Inferior parietal cortex (tissue), 1 donor: ENCODE measurements around the gene PHKG1.
"Not testable (repeated sequence)": the region's sequence is repeated elsewhere in the genome, so short reads cannot be mapped to it uniquely, and the experiment has no call there.

Experiments
- DNase-seq: peaks from one replicate; pipeline ENCODE4 v3.0.0-alpha.2; 2016; ENCODE audit errors: extremely low spot score

The PHKG1 gene

DNA sequence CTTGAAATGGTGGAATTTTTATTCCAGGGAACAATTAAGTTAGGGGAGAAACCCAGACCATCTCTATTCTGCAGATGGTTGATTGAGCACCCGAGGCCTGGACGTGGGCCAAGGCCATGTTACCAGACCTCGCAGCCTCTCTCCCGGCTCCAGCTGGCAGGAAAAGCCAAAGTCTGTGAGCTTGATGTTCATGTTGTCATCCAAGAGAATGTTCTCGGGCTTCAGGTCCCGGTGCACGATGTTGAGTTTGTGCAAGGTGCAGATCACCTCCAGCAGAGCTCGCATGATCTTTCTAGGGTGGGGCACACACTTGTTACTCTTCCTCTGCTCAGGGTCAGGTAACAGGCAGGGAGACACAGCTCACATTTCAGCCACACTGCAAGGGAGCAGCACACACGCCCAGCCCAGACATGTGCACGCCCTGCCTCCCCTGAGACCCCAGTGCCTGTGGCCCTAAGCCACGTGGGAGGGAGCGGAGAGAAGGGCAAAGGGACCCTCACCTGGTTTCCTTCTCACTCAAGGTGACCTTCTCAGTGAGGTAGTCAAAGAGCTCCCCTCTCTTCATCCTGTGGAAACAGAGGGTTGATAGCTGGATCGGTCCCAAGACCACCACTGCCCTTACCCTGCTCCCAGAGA lies 9.5 kb downstream of the PHKG1 start:
- DNase-seq, result no peak

DNA sequence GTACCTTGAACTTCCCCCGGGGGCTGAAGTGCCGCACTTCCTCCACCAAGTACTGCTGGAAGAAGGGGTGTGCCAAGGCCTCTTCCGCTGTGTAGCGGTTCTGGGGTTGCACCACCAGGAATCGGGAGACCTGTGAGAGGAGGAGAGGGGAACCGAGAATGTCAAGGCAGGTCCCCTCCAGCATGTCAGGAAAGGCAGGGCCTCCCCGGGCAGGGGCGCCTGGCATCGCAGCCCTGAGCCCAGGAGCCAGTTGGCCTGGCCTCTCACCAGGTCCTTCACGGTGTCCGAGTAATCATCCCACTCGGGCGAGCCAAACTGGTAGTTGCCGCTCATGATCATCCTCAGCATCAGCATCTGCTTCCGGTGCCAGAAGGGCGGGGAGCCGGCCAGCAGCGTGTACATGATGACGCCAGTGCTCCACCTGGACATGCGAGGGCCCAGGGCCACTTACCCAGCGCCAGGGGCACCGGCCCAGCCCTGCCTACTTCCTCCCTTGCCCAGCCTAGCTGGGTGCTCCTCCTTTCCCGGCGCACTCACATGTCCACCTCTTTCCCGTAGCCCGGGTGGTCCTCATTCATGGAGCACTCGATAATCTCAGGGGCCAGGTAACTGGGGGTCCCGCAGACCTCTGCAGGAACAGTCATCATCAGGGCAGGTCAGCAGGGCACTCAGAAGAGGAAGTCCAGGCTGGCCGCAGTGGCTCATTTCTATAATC lies 11.0 kb downstream of the PHKG1 start:
- DNase-seq, result no peak

DNA sequence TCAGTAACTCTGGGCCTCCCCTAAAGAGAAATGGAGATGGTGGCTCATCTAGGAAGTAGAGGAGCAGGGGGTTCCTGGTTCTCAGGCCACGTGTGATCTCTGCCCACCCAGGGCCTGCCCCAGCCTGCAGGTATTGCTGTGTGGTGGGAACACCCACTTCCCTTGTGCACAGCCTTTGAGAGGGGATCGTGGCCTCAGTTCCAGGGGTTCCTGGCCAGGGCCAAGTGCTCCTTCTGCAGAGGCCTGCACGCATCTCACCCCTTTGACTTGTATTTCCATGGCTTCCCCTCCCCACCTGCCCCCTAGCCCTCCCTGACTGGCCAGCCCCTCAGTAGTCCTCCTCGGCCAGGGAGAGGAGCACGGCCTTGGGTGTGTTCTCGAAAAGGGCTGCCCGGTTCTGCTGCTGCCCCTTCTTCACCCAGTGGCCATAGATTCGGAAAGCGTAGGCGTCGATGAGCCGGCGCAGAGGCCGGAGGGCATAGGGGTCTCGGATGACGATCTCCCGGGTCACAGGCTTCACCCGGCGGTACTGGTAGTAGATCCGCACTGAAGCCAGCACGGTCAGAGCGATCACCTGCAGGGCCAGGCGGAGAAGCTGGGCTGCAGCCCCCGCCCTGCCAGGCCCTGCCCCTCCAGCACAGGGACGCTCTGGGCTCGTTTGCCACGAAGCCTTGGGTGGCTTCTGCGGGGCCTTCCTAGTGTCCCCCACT lies 11.9 kb downstream of the PHKG1 start:
- DNase-seq, result not testable (repeated sequence)

DNA sequence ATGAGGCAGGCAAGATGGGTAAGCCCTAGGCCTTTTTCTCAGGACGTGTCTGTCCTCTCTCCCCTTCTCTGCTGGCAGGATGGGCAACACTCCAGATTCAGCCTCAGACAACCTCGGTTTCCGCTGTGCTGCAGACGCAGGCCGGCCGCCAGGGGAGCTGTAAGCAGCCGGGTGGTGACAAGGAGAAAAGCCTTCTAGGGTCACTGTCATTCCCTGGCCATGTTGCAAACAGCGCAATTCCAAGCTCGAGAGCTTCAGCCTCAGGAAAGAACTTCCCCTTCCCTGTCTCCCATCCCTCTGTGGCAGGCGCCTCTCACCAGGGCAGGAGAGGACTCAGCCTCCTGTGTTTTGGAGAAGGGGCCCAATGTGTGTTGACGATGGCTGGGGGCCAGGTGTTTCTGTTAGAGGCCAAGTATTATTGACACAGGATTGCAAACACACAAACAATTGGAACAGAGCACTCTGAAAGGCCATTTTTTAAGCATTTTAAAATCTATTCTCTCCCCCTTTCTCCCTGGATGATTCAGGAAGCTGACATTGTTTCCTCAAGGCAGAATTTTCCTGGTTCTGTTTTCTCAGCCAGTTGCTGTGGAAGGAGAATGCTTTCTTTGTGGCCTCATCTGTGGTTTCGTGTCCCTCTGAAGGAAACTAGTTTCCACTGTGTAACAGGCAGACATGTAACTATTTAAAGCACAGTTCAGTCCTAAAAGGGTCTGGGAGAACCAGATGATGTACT lies 13.1 kb downstream of the PHKG1 start:
- peak; percentile 68 for DNase-seq

DNA sequence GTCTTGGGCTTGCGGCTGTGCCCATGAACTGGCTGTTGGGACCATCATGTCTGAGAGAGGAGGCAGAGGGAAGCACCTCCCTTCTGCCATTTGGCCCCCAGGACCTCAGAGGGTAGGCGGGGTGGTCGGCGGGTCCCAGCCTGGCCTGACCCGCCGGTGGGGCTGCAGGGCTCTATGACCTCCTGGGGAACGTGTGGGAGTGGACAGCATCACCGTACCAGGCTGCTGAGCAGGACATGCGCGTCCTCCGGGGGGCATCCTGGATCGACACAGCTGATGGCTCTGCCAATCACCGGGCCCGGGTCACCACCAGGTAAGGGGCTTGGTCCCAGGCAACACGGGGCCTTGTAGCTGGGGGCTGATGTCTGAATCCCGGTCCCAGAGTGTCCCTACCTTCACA lies 14.6 kb downstream of the PHKG1 start:
- no peak for DNase-seq

DNA sequence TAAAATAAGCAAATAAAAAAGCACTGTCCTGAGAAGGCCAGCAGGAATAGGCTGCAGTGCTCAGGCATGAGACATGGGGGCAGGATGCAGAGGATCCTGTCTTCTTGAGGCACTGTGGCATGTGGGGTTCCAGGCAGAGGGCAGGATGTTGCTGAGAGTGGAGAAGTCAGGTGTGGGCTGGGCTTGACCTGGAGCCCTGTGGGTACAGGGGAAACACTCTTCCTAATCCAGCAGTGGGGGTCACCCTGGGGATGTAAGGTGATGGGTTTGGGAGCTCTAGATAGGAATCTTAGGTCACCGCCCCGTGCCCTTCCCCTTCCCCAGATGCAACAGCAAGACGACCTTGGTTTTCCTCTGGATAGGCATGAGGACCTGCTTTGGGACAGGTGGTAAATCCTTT lies 15.1 kb downstream of the PHKG1 start:
- no peak for DNase-seq

DNA sequence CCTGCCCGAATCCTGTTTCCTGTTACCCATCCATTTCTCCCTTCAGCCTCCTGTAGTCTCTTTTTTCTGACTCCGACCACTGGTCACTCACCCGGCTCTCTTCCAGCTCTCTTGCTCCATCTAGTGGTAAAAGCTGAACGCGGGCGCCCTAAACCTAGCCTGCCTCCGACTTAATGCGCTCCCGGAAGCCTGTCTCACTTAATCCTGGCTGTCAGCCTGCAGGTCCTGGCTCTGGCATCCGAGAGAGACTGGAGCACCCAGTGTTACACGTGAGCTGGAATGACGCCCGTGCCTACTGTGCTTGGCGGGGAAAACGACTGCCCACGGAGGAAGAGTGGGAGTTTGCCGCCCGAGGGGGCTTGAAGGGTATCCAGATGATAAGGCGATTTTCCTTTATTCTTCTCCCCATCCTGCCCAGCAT lies 18.4 kb downstream of the PHKG1 start:
- peak; percentile 91 for DNase-seq

DNA sequence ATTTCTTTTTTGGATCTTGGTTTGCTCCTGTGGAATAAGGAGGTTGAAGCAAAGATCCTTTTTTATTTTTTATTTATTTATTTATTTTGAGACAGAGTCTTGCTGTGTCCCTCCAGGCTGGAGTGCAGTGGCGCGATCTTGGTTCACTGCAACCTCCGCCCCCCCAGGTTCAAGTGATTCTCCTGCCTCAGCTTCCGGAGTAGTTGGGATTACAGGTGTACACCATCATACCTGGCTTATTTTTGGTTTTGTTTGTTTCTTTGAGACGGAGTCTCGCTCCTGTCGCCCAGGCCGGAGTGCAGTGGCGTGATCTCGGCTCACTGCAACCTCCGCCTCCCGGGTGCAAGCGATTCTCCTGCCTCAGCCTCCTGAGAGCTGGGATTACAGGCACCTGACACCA lies 26.4 kb downstream of the PHKG1 start:
- not testable (repeated sequence) for DNase-seq

DNA sequence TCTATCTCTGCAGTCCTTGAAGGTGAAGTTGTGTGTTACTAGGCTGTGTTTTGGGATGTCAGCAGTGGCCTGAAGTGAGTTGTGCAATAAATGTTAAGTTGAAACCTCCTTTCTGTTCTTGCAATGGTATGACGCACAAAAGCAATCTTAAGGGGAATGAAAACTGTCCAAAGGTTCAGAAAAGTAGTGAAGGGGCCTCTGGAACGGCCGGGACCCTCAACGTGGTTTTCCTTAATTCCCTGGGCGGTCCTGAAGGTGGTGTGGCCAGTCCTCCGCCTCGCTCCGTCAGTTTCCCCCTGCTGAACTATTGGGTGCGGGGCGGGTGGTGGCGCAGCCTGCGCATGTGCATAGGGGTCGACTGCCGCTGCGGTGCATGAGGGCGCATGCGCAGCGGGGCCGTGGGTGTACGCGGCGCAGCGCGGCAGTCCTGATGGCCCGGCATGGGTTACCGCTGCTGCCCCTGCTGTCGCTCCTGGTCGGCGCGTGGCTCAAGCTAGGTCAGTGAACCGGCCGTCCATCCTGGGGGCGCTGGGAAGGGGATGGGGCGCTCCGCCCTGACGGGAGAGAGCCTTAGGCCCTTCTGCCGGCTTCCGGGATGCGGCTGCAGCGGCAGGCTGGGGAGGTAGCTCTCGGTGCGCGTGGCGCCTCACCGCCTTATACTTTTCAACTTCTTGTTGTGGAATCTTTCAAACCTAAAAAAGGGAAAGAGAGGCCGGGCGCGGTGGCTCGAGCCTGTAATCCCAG lies 28.7 kb downstream of the PHKG1 start, which contains the start of gene SUMF2:
Gene SUMF2, plus strand, starts transcription at position 405 of the 744 bp plus-strand sequence. Its CDS starts 26 bp downstream, at position 431.
- peak; percentile 94 for DNase-seq

DNA sequence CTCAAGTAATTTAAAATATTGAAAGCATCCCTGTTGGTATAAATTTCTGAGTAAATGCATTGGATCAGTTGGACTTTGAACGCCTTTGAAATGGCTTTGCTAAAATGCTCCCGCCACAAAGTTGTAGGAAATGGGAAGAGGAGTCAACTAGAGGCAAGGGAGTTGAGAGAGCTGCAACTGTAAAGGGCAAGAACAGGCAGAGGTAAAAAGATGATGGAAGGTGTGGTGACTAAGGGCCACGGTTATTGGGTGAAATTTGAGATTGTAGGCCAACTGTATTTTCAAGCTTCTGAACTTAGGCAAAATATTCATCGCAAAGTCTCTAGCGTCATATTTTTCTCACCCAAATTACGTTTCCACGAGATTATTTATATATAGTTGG lies 29.3 kb downstream of the PHKG1 start:
- no peak for DNase-seq

DNA sequence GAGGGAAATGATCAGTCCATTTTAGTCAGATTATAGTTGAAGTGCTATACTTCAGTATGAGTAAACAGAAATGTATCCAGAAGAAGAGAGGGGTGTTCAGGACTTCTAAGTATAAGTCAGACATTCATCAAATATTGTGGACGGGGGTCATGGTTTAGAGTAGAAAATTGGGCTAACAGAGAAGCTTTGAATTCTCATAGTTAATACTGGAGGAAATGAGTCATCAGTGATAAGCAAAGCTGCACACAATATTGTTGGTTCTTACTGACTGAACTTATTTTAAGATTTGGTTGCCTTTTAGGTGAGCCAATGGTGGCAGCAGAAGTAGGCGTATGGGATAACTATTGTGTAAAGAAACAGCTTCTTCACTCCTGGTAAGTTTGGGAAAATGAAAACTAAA lies 30.4 kb downstream of the PHKG1 start:
- no peak for DNase-seq

DNA sequence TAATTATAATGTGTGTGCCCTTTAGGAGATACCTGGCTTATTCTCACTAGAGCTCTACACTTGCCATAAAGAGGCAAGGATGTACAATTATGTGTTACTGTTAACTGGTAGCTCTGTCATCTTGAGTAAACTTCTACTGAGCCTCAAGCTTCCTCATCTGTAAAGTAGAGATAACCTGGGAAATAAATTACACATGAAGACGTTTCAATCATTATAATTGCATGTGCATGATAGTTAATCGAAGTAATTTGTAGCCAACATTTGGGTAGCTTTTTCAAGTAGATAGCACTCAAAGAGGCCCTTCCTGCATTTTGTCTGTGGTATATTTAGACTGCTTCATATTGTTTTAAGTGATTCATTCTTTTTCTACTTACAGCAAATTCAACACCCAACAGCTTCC lies 38.8 kb downstream of the PHKG1 start:
- no peak for DNase-seq

DNA sequence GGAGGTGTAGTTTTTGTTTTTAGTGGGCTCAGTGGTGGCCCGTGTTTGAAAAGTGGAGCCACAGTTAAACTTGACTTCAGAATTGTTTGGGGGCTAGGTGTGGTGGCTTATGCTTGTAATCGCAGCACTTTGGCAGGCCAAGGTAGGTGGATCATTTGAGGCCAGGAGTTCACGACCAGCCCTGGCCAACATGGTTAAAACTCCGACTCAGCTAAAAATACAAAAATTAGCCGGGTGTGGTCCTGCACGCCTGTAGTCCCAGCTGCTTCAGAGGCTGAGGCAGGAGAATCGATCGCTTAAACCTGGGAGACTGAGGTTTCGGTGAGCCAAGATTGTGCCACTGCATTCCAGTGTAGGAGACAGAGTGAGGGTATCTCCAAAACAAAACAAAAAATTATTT lies 39.4 kb downstream of the PHKG1 start:
- no peak for DNase-seq

DNA sequence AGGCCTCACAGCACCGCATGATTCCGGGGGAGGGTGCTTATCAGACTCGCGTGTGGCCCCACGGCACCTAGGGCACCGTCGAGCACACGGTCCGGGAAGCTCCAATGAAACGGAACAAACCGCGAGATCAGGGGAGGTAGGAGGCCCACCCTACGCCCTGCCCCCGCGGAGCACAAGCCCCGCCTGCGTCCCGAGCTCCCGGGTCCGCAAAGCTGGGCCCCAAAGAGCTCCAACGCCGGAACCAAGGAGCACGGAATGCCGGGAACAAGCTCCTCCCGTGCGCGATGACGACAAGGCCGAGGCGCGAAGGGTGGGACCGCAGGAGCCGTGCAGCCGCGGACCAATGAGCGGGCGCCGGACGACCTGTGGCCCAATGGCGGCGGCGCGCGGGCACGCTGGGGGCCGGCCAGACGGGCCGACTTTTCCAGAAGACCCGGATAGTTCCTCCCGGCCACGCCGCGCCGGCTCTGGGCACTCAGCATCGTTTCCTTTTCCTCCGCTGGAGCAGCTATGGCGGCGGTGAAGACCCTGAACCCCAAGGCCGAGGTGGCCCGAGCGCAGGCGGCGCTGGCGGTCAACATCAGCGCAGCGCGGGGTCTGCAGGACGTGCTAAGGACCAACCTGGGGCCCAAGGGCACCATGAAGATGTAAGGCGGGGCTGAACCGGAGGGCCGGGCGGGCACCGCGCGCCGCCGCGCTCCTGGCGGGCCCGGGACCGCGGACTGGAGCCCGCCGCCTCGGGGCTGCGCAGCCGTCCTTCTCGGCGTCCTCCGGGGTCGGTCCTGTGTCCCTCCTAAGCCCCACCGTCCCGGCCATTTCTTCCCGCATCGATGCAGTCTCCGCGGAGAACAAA lies 41.2 kb downstream of the PHKG1 start, which contains the start of the genes CCT6A and PSPH:
Gene CCT6A, plus strand, starts transcription at position 427 of the 853 bp plus-strand sequence. Its CDS starts 84 bp downstream, at position 511.
Gene PSPH, minus strand, starts transcription at position 106 of the 853 bp plus-strand sequence. CDS start 30,232 bp downstream, outside the sequence.
- peak; percentile 97 for DNase-seq

DNA sequence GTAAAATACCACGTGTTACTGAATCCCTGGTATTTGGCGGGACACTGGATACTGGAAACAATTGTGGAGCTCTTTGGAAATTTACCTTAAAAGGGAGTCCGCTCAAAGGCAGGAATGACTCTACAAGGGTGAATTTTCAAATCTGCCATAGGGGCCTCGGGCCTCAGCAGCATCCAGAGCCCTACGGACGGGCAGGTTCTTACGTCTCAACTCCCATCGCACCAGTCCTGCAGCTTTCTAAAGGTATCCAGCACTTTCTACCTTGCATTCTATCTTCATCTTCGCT lies 41.8 kb downstream of the PHKG1 start:
- peak; percentile 24 for DNase-seq

DNA sequence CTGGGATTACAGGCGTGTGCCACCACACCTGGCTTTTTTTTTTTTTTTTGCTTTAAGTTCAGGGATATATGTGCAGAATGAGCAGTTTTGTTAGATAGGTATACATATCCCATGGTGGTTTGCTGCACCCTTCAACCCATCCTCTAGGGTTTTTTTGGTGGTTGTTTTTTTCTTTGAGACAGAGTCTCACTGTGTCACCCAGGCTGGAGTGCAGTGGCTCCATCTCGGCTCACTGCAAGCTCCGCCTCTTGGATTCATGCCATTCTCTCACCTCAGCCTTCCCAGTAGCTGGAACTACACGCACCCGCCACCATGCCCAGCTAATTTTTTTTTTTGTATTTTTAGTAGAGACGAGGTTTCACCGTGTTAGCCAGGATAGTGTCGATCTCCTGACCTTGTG lies 44.0 kb downstream of the PHKG1 start:
- DNase-seq, result not testable (repeated sequence)

DNA sequence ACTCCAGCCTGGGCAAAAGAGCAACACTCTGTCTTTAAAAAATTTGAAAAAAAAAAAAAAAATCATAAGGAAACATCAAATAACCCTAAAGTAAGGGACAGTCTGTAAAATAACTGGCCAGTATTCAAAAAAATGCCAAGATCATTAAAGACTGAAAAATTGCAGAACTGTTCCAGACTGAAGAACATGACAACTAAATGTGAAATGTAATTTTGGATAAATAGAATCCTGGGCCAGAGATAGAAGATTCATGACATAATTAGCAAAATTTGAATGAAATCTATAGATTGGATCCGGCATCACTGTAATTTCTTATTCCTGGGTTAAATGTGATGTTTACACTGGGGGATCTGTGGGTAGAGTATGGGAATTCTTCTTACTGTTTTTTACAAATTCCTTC lies 44.5 kb downstream of the PHKG1 start:
- DNase-seq, result no peak

DNA sequence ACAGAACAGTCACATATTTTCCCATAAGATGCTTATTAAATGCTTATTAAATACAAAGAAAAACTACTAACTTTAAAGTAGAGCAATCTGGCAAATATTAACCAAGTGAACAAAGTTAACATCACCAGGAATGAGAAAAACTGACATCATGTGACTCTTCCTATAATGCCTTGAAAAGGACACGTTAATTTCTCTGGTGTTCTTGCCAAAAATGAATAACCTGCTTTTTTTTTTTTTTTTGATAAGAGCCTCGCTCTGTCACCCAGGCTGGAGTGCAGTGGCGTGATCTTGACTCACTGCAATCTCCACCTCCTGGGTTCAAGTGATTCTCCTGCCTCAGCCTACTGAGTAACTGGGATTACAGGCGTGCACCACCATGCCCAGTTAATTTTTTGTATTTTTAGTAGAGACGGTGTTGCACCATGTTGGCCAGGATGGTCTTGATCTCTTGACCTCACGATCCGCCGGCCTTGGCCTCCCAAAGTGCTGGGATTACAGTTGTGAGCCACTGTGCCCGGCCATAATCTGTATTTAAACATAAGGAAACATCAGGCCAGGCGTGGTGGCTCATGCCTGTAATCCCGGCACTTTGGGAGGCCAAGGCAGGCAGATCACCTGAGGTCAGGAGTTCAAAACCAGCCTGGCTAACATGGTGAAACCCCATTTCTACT lies 45.2 kb downstream of the PHKG1 start:
- not testable (repeated sequence) for DNase-seq

DNA sequence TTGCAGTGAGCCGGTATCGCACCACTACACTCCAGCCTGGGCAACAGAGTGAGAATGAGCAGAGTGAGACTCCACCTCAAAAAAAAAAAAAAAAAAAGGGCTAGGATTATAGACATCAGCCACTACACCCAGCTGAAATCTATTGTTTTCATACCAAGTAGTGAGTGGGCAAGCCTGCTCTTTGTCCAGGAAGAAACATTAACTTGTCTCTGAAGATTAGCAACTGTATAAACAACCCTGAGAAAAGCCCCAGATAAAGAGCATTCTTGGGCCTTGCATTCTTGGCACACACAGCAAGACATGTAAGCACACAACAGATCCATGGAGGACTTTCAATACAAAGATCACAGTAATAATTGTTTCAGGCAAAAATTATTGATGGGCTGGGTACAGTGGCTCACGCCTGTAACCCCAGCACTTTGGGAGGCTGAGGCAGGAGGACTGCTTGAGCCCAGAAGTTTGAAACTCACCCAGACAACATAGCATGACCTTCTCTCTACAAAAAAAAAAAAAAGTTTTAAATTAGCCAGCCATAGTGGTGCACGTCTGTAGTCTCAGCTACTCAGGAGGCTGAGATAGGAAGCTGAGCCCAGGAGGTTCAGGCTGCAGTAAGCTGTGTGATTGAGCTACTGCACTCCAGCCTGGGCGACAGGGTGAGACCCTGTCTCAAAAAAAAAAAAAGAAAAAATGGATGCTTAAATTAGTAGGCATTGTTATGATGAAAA lies 45.9 kb downstream of the PHKG1 start:
- no peak for DNase-seq
